ENCODE data around the gene CKMT2. TPM values are rescaled to one million over a fixed set of nuclear protein-coding genes. Genes with fewer than 3 reads are reported as not detected.

Gene CKMT2
- total RNA-seq, 1 donor from 2014 or later = not detected

DNA sequence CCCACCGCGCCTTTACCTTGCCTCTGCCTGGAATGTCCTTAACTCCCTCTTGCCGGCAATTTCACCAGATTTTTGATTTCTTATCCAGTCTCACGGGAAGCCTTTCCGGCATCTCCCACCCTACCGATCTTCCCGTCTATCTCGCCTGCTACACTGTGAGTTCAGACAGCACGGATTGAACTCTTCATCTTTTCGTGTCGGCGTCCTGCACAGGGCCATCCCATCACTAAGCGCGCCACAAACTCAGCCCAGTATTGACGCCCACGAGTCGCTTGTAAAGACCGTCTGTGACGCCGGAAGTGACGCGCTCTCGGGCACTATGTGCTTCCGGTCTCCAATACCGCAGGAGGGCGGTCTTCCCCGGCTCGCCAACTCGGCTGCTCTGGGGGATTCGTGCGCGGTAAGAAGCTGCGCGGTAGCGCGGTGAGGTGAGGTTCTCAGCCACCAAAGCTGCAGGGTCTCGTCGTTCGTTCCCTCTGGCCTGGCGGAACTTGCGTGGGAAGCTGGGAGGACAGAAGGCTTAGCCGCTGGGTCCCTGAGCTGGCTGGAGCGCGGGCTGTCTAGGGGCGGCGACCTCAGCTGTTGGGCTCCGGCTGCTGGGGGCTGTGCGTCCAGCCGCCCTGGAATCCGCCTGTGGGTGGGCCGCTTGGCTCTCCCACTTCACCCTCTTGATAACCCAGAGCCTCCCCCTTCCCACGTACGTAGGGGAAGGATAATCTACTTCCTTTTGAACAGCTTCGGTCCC lies 68.3 kb downstream of the CKMT2 start, which contains the start of gene ZCCHC9:
ZCCHC9 (plus strand) TSS at position 317 of the 745 bp plus-strand sequence. CDS start 3,171 bp downstream, outside the sequence.
- Mint-ChIP-seq H3K27ac (peak within 1 kb of the TSS; percentile 95), H3K4me1 (ENCODE audit: low read depth) (peaks cover 46% of the 10 kb centered on the region), H3K27me3 (ENCODE audit: low read depth) (no peaks in the 10 kb centered on the region), H3K4me3 (ENCODE audit: low read depth) (peak within 1 kb of the TSS; percentile 92), H3K36me3 (ENCODE audit: low read depth) (peaks cover 16% of the 10 kb centered on the region), H3K9me3 (no peaks in the 10 kb centered on the region)
- DNase-seq (ENCODE audit: low spot score) = peak; percentile 90
- intact Hi-C loops (cut with micrococcal nuclease) = loop anchor here (1.0 to 10.0 kb wide), 9 partner anchors 14 to 897 kb away; partner anchors contain the start of genes ATG10, DHFR, MSH3 and RASGRF2

GRCh38 chr5:81302596-81302995 lies 69.5 kb downstream of the CKMT2 start:
- peaks cover 41% of the 10 kb centered on the region for H3K4me1 Mint-ChIP-seq (ENCODE audit: low read depth)
- peaks cover 16% of the 10 kb centered on the region for H3K36me3 Mint-ChIP-seq (ENCODE audit: low read depth)
- H3K27me3 Mint-ChIP-seq (ENCODE audit: low read depth) = no peaks in the 10 kb centered on the region
- no peak for DNase-seq (ENCODE audit: low spot score)
- peak overlapping the region; percentile 95 for H3K27ac Mint-ChIP-seq
- peak overlapping the region; percentile 92 for H3K4me3 Mint-ChIP-seq (ENCODE audit: low read depth)
- H3K9me3 Mint-ChIP-seq = no peaks in the 10 kb centered on the region
- intact Hi-C loops (cut with micrococcal nuclease) = loop anchor here (5.0 to 10.0 kb wide), 7 partner anchors 120 to 898 kb away; partner anchors contain the start of genes ATG10, RASGRF2, SSBP2 and ZFYVE16

- Mint-ChIP-seq H3K27me3 (ENCODE audit: low read depth) (no peaks in the 10 kb centered on the region), H3K27ac (no peak overlapping the region), H3K4me3 (ENCODE audit: low read depth) (peak overlapping the region; percentile 60), H3K36me3 (ENCODE audit: low read depth) (peaks cover 16% of the 10 kb centered on the region), H3K9me3 (no peaks in the 10 kb centered on the region), H3K4me1 (ENCODE audit: low read depth) (peaks cover 33% of the 10 kb centered on the region)
- intact Hi-C loops (cut with micrococcal nuclease) = loop anchor here (5.0 to 10.0 kb wide), 7 partner anchors 119 to 899 kb away; partner anchors contain the start of genes ATG10, RASGRF2, SSBP2 and ZFYVE16
- DNase-seq (ENCODE audit: low spot score) = no peak
Measured at GRCh38 chr5:81303563-81303962, 70.4 kb downstream of the CKMT2 start.

- Mint-ChIP-seq H3K4me3 (ENCODE audit: low read depth) (no peak overlapping the region), H3K36me3 (ENCODE audit: low read depth) (peaks cover 29% of the 10 kb centered on the region), H3K27me3 (ENCODE audit: low read depth) (no peaks in the 10 kb centered on the region), H3K27ac (no peak overlapping the region), H3K9me3 (no peaks in the 10 kb centered on the region), H3K4me1 (ENCODE audit: low read depth) (peaks cover 17% of the 10 kb centered on the region)
- intact Hi-C loops (cut with micrococcal nuclease) = loop anchor here (10.0 kb wide), 2 partner anchors 799 to 901 kb away; partner anchors contain the start of gene ZFYVE16
- no peak for DNase-seq (ENCODE audit: low spot score)
Measured at GRCh38 chr5:81305785-81306184, 72.7 kb downstream of the CKMT2 start.

GRCh38 chr5:81308836-81309235 lies 75.7 kb downstream of the CKMT2 start:
- H3K4me1 Mint-ChIP-seq (ENCODE audit: low read depth) = peaks cover 7% of the 10 kb centered on the region
- DNase-seq (ENCODE audit: low spot score) = no peak
- no peak overlapping the region for H3K4me3 Mint-ChIP-seq (ENCODE audit: low read depth)
- H3K27ac Mint-ChIP-seq = no peak overlapping the region
- no peaks in the 10 kb centered on the region for H3K27me3 Mint-ChIP-seq (ENCODE audit: low read depth)
- intact Hi-C loops (cut with micrococcal nuclease) = loop anchor here (10.0 kb wide), 2 partner anchors 796 to 904 kb away; partner anchors contain the start of gene ZFYVE16
- peaks cover 49% of the 10 kb centered on the region for H3K36me3 Mint-ChIP-seq (ENCODE audit: low read depth)
- H3K9me3 Mint-ChIP-seq = no peaks in the 10 kb centered on the region

DNA sequence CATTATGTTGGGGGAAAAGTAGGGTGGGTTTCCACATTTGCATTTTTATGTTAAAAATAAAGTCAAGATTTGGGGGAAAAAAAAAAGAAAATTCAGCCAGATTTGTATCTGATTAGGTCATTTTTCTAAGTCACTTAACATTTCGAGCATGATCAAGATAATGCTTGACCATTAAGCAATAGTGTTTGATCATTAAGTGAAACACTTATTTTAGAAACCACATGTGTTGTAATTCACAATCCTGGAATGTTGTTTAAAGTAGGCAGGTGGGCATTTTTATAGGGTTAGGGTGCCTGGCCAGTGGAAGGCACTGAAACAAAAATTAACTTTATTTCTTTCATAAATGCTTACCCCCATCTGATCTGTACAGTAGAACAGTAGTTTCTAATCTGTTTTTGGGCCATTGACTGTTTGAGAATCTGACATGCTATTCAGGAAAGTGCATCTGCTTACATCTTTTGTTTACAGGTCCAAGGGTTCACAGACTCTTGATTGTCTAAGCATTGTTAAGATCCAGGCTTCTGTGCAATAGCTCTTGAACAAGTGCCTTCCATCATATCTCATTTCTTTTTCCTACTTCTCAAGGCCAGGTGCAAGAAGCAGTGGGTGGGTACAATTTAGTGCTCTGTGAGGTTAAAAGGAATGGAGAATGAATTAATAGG lies 77.4 kb downstream of the CKMT2 start:
- no peaks in the 10 kb centered on the region for H3K27me3 Mint-ChIP-seq (ENCODE audit: low read depth)
- peaks cover 42% of the 10 kb centered on the region for H3K36me3 Mint-ChIP-seq (ENCODE audit: low read depth)
- no peak for DNase-seq (ENCODE audit: low spot score)
- H3K27ac Mint-ChIP-seq = no peak overlapping the region
- intact Hi-C loops (cut with micrococcal nuclease) = no loop called here
- H3K4me1 Mint-ChIP-seq (ENCODE audit: low read depth) = peaks cover 2% of the 10 kb centered on the region
- no peak overlapping the region for H3K4me3 Mint-ChIP-seq (ENCODE audit: low read depth)
- H3K9me3 Mint-ChIP-seq = no peaks in the 10 kb centered on the region

- H3K9me3 Mint-ChIP-seq = no peaks in the 10 kb centered on the region
- H3K27ac Mint-ChIP-seq = no peak overlapping the region
- intact Hi-C loops (cut with micrococcal nuclease) = no loop called here
- H3K4me3 Mint-ChIP-seq (ENCODE audit: low read depth) = no peak overlapping the region
- DNase-seq (ENCODE audit: low spot score) = no peak
- H3K27me3 Mint-ChIP-seq (ENCODE audit: low read depth) = no peaks in the 10 kb centered on the region
- H3K36me3 Mint-ChIP-seq (ENCODE audit: low read depth) = peaks cover 43% of the 10 kb centered on the region
- peaks cover 4% of the 10 kb centered on the region for H3K4me1 Mint-ChIP-seq (ENCODE audit: low read depth)
Measured at GRCh38 chr5:81313278-81313677, 80.2 kb downstream of the CKMT2 start.

- no peak for DNase-seq (ENCODE audit: low spot score)
- intact Hi-C loops (cut with micrococcal nuclease) = no loop called here
- peaks cover 4% of the 10 kb centered on the region for H3K4me1 Mint-ChIP-seq (ENCODE audit: low read depth)
- no peaks in the 10 kb centered on the region for H3K27me3 Mint-ChIP-seq (ENCODE audit: low read depth)
- H3K36me3 Mint-ChIP-seq (ENCODE audit: low read depth) = peaks cover 43% of the 10 kb centered on the region
- H3K9me3 Mint-ChIP-seq = no peaks in the 10 kb centered on the region
- H3K4me3 Mint-ChIP-seq (ENCODE audit: low read depth) = no peak overlapping the region
- H3K27ac Mint-ChIP-seq = no peak overlapping the region
Measured at GRCh38 chr5:81313686-81314085, 80.6 kb downstream of the CKMT2 start.

- Mint-ChIP-seq H3K36me3 (ENCODE audit: low read depth) (peaks cover 36% of the 10 kb centered on the region), H3K4me3 (ENCODE audit: low read depth) (no peak overlapping the region), H3K27ac (no peak overlapping the region), H3K4me1 (ENCODE audit: low read depth) (peaks cover 4% of the 10 kb centered on the region), H3K27me3 (ENCODE audit: low read depth) (no peaks in the 10 kb centered on the region), H3K9me3 (no peaks in the 10 kb centered on the region)
- intact Hi-C loops (cut with micrococcal nuclease) = no loop called here
- DNase-seq (ENCODE audit: low spot score) = no peak
Measured at GRCh38 chr5:81314581-81314980, 81.5 kb downstream of the CKMT2 start.

DNA sequence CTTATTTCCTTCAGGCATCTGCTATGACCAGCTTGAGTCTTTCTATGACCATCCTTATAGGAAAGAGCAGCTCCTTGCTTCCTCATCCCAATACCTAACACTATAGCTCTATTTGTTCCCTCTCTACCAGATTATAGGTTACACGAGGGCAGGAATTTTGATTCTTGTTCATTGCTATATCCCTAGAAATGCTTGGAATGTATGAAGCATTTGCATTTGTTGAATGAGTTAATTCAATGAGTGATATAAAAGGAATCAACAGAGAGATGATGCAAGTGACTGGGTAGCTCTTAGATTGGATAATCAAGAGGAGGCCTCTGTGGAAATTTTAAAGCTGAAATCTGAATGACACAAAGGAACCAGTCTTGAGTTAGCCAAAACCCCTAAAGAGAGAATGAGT lies 82.2 kb downstream of the CKMT2 start:
- no peak for DNase-seq (ENCODE audit: low spot score)
- H3K27ac Mint-ChIP-seq = no peak overlapping the region
- H3K4me3 Mint-ChIP-seq (ENCODE audit: low read depth) = no peak overlapping the region
- H3K9me3 Mint-ChIP-seq = no peaks in the 10 kb centered on the region
- peaks cover 4% of the 10 kb centered on the region for H3K4me1 Mint-ChIP-seq (ENCODE audit: low read depth)
- peaks cover 32% of the 10 kb centered on the region for H3K36me3 Mint-ChIP-seq (ENCODE audit: low read depth)
- intact Hi-C loops (cut with micrococcal nuclease) = no loop called here
- no peaks in the 10 kb centered on the region for H3K27me3 Mint-ChIP-seq (ENCODE audit: low read depth)

DNA sequence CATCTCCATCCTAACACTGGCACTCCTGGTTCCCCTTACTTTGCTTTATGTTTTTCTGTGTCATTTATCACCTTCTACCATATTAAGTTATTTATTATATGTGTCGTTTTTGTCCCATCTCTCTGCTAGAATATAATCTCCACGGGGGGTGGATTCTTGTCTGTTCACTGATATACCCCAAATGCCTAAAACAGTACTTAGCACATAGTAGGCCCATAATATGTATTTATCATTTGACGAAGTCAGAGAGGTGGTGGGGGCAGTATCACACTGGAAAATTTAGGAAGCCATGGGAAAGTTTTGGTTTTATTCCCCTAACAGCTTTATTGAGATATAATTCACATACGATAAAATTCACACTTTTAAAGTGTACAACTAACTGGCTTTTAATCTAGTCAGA lies 82.7 kb downstream of the CKMT2 start:
- Mint-ChIP-seq H3K27ac (no peak overlapping the region), H3K4me1 (ENCODE audit: low read depth) (peaks cover 4% of the 10 kb centered on the region), H3K4me3 (ENCODE audit: low read depth) (no peak overlapping the region), H3K36me3 (ENCODE audit: low read depth) (peaks cover 29% of the 10 kb centered on the region), H3K9me3 (no peaks in the 10 kb centered on the region), H3K27me3 (ENCODE audit: low read depth) (no peaks in the 10 kb centered on the region)
- no peak for DNase-seq (ENCODE audit: low spot score)
- intact Hi-C loops (cut with micrococcal nuclease) = no loop called here

Measured in activated T-helper 2 cell treated with anti-CD3 and anti-CD28 coated beads, Interferon-gamma antibody, Interleukin-2, Interleukin-4, amounts not matched to agents 10 μg/mL and 5 μg/mL and 100 μg/mL, durations not matched to agents 14 hours and 24 hours and 36 hours (primary cell).